HG03045 (cell line): ENCODE results near the gene TRIB2.
A peak's percentile ranks its signal among the peaks of the same experiment; 100 is the strongest.

ENCODE experiments used
- ATAC-seq: cut with Tn5 transposase; IDR thresholded peaks from one replicate; pipeline ENCODE4 v1.9.1; 2021; ENCODE audit warnings: mild to moderate bottlenecking, moderate library complexity; ENCODE audit not compliant: unreplicated experiment

TRIB2 gene

GRCh38 chr2:12719400-12720277 is 2.9 kb downstream of the TRIB2 start:
- ATAC-seq: no peak

GRCh38 chr2:12720278-12720620 is 3.5 kb downstream of the TRIB2 start:
- no peak for ATAC-seq

- no peak for ATAC-seq
Measured at GRCh38 chr2:12720754-12721378, 4.1 kb downstream of the TRIB2 start.

GRCh38 chr2:12721566-12722446 is 5.1 kb downstream of the TRIB2 start:
- no peak for ATAC-seq

- no peak for ATAC-seq
Measured at GRCh38 chr2:12722447-12723316, 5.9 kb downstream of the TRIB2 start.

GRCh38 chr2:12723736-12724463 is 7.2 kb downstream of the TRIB2 start:
- no peak for ATAC-seq

GRCh38 chr2:12725233-12726187 is 8.8 kb downstream of the TRIB2 start:
- no peak for ATAC-seq

GRCh38 chr2:12726271-12726670 is 9.5 kb downstream of the TRIB2 start:
- ATAC-seq: no peak

- no peak for ATAC-seq
Measured at GRCh38 chr2:12727065-12727464, 10.3 kb downstream of the TRIB2 start.

- no peak for ATAC-seq
Measured at GRCh38 chr2:12727641-12728040, 10.9 kb downstream of the TRIB2 start.

- peak; percentile 86 for ATAC-seq
Measured at GRCh38 chr2:12728221-12728777, 11.6 kb downstream of the TRIB2 start.

- ATAC-seq: no peak
Measured at GRCh38 chr2:12730265-12730664, 13.5 kb downstream of the TRIB2 start.

GRCh38 chr2:12731701-12732280 is 15.1 kb downstream of the TRIB2 start:
- ATAC-seq: no peak

- no peak for ATAC-seq
Measured at GRCh38 chr2:12732651-12733050, 15.9 kb downstream of the TRIB2 start.

- ATAC-seq: no peak
Measured at GRCh38 chr2:12733846-12734245, 17.1 kb downstream of the TRIB2 start.

GRCh38 chr2:12734914-12735654 is 18.3 kb downstream of the TRIB2 start:
- ATAC-seq: no peak

- no peak for ATAC-seq
Measured at GRCh38 chr2:12737297-12737696, 20.6 kb downstream of the TRIB2 start.
